ENCODE data around the gene CFH.

Gene CFH

GRCh38 chr1:196651637-196652215 is at the start of gene CFH:
Gene CFH (plus strand): TSS chr1:196652043. CDS start chr1:196652118, 75 bp downstream.
- TF ChIP-seq CTCF (IDR thresholded peaks at IDR 0.05), result no peak

GRCh38 chr1:196603651-196604050 is 48.2 kb upstream of the CFH start:
- TF ChIP-seq CTCF (IDR thresholded peaks at IDR 0.05), result no peak

GRCh38 chr1:196607981-196608380 is 43.9 kb upstream of the CFH start:
- TF ChIP-seq CTCF (IDR thresholded peaks at IDR 0.05), result no peak

GRCh38 chr1:196608390-196609369 is 43.2 kb upstream of the CFH start, which contains the start of gene KCNT2:
Gene KCNT2 (minus strand): TSS chr1:196608440. CDS start chr1:196608309, 131 bp downstream.
- no peak for TF ChIP-seq CTCF (IDR thresholded peaks at IDR 0.05)

- TF ChIP-seq CTCF (IDR thresholded peaks at IDR 0.05), result no peak
Observed at GRCh38 chr1:196609370-196609737, 42.5 kb upstream of the CFH start.

GRCh38 chr1:196611873-196612272 is 40.0 kb upstream of the CFH start:
- TF ChIP-seq CTCF (IDR thresholded peaks at IDR 0.05), result no peak

GRCh38 chr1:196619721-196620120 is 32.1 kb upstream of the CFH start:
- TF ChIP-seq CTCF (IDR thresholded peaks at IDR 0.05), result no peak
